Activated CD4-positive, alpha-beta memory T cell treated with anti-CD3 and anti-CD28 coated beads for 36 hours (primary cell): Measurements from ENCODE around the gene EFNA4. TPM values are rescaled to one million over a fixed set of nuclear protein-coding genes. Genes with fewer than 3 reads are reported as not detected.

Experiments
- CTCF ChIA-PET: fragments of 350-600 bp; sonication (Branson Sonifier 250); formaldehyde crosslinking; loops from one replicate; lab custom pipeline; 2021; ENCODE audit warnings: antibody characterized with exemption, inconsistent platforms; lab: Charles Lee
- POLR2A ChIA-PET: fragments of 350-600 bp; sonication (Branson Sonifier 250); formaldehyde crosslinking; loops from one replicate; lab custom pipeline; 2021; ENCODE audit warnings: antibody characterized with exemption; lab: Charles Lee
- DNase-seq: peaks from one replicate; pipeline ENCODE4 v3.0.0-alpha.2; 2020
- H3K27ac Mint-ChIP-seq: one replicate; pipeline ENCODE4 v1.8.0; 2021; ENCODE audit warnings: mixed read lengths
- H3K27me3 Mint-ChIP-seq: one replicate; pipeline ENCODE4 v1.8.0; 2021; ENCODE audit warnings: mixed read lengths
- H3K36me3 Mint-ChIP-seq: one replicate; pipeline ENCODE4 v1.8.0; 2021; ENCODE audit warnings: mixed read lengths
- H3K4me1 Mint-ChIP-seq: one replicate; pipeline ENCODE4 v1.8.0; 2021; ENCODE audit warnings: low read depth, mixed read lengths
- H3K4me3 Mint-ChIP-seq: one replicate; pipeline ENCODE4 v1.8.0; 2021; ENCODE audit warnings: mild to moderate bottlenecking, mixed read lengths
- H3K9me3 Mint-ChIP-seq: one replicate; pipeline ENCODE4 v1.8.0; 2021; ENCODE audit warnings: mixed read lengths
- intact Hi-C: fragments of 100-400 bp; cut with micrococcal nuclease; formaldehyde crosslinking; loops from one replicate; pipeline ENCODE4 v1.15.1; 2023
- total RNA-seq, 2 experiments: library from RNA; stranded (reverse); gene quantifications; one replicate each; pipeline ENCODE4 v1.2.3, GENCODE V29; 2021

Gene EFNA4
- total RNA-seq, 2 experiments from 2014 or later: 5.0 to 6.1 TPM

GRCh38 chr1:155078469-155079209, 15.1 kb downstream of the EFNA4 start, which contains the start of gene EFNA3:
Gene EFNA3, plus strand, starts transcription at chr1:155078837. Its CDS starts 105 bp downstream, at chr1:155078942.
- intact Hi-C loops: no loop called here
- Mint-ChIP-seq H3K9me3 (no peaks in the 10 kb centered on the region), H3K4me3 (peak within 1 kb of the TSS; percentile 56), H3K27me3 (peaks cover 32% of the 10 kb centered on the region), H3K4me1 (peaks cover 33% of the 10 kb centered on the region), H3K36me3 (no peaks in the 10 kb centered on the region), H3K27ac (no peak within 1 kb of the TSS)
- DNase-seq: peak; percentile 77
- ChIA-PET POLR2A (no interaction called here), CTCF (interaction anchor here (0.5 to 4.8 kb wide), 4 partner anchors 6 to 83 kb away, joined by 3 to 37 read pairs (median 7); partner anchors contain the start of gene ADAM15)

GRCh38 chr1:155079210-155079486, 15.6 kb downstream of the EFNA4 start:
- ChIA-PET POLR2A (interaction anchor here (0.5 kb wide), 1 partner anchor 11 kb away, joined by 4 read pairs; no protein-coding TSS in a partner anchor), CTCF (interaction anchor here (0.5 to 3.0 kb wide), 5 partner anchors 18 to 94 kb away, joined by 3 to 10 read pairs (median 4); partner anchors contain the start of genes ADAM15 and KRTCAP2)
- no peaks in the 10 kb centered on the region for H3K36me3 Mint-ChIP-seq
- peaks cover 36% of the 10 kb centered on the region for H3K27me3 Mint-ChIP-seq
- H3K4me3 Mint-ChIP-seq: peak overlapping the region; percentile 56
- no peak for DNase-seq
- no peak overlapping the region for H3K27ac Mint-ChIP-seq
- no peaks in the 10 kb centered on the region for H3K9me3 Mint-ChIP-seq
- peaks cover 34% of the 10 kb centered on the region for H3K4me1 Mint-ChIP-seq
- intact Hi-C loops: no loop called here

GRCh38 chr1:155079487-155080311, 16.2 kb downstream of the EFNA4 start:
- intact Hi-C loops: no loop called here

GRCh38 chr1:155080312-155081228, 17.0 kb downstream of the EFNA4 start:
- ChIA-PET CTCF (interaction anchor here (0.8 to 3.0 kb wide), 10 partner anchors 10 to 95 kb away, joined by 3 to 10 read pairs (median 4); partner anchors contain the start of genes ADAM15 and KRTCAP2), POLR2A (no interaction called here)
- peaks cover 40% of the 10 kb centered on the region for H3K4me1 Mint-ChIP-seq
- DNase-seq: peak; percentile 45
- intact Hi-C loops: no loop called here
- H3K27ac Mint-ChIP-seq: no peak overlapping the region
- peaks cover 40% of the 10 kb centered on the region for H3K27me3 Mint-ChIP-seq
- H3K4me3 Mint-ChIP-seq: no peak overlapping the region
- H3K9me3 Mint-ChIP-seq: no peaks in the 10 kb centered on the region
- no peaks in the 10 kb centered on the region for H3K36me3 Mint-ChIP-seq

More at GRCh38 chr1:155079487-155080311, 16.2 kb downstream of the EFNA4 start:
- ChIA-PET POLR2A (interaction anchor here (0.5 kb wide), 1 partner anchor 12 kb away, joined by 4 read pairs; no protein-coding TSS in a partner anchor), CTCF (interaction anchor here (0.9 to 3.0 kb wide), 5 partner anchors 18 to 96 kb away, joined by 3 to 10 read pairs (median 7); partner anchors contain the start of genes ADAM15 and KRTCAP2)
- DNase-seq: no peak
- Mint-ChIP-seq H3K9me3 (no peaks in the 10 kb centered on the region), H3K36me3 (no peaks in the 10 kb centered on the region), H3K4me3 (peak overlapping the region; percentile 56), H3K4me1 (peaks cover 38% of the 10 kb centered on the region), H3K27me3 (peaks cover 40% of the 10 kb centered on the region), H3K27ac (no peak overlapping the region)

- no peaks in the 10 kb centered on the region for H3K9me3 Mint-ChIP-seq
- no peak for DNase-seq
- H3K36me3 Mint-ChIP-seq: no peaks in the 10 kb centered on the region
- intact Hi-C loops: no loop called here
- peaks cover 40% of the 10 kb centered on the region for H3K27me3 Mint-ChIP-seq
- peaks cover 44% of the 10 kb centered on the region for H3K4me1 Mint-ChIP-seq
- ChIA-PET POLR2A (no interaction called here), CTCF (interaction anchor here (0.6 to 4.7 kb wide), 14 partner anchors 10 to 94 kb away, joined by 3 to 125 read pairs (median 4); partner anchors contain the start of genes ADAM15, EFNA4 and KRTCAP2)
- H3K4me3 Mint-ChIP-seq: peak overlapping the region; percentile 56
- no peak overlapping the region for H3K27ac Mint-ChIP-seq
These were observed 18.1 kb downstream of the EFNA4 start for GRCh38 chr1:155081472-155082300.

GRCh38 chr1:155082301-155083051, 18.9 kb downstream of the EFNA4 start:
- Mint-ChIP-seq H3K4me1 (peaks cover 44% of the 10 kb centered on the region), H3K36me3 (no peaks in the 10 kb centered on the region), H3K9me3 (no peaks in the 10 kb centered on the region), H3K27me3 (peaks cover 40% of the 10 kb centered on the region), H3K27ac (no peak overlapping the region), H3K4me3 (peak overlapping the region; percentile 16)
- intact Hi-C loops: no loop called here
- ChIA-PET CTCF (interaction anchor here (1.0 to 4.7 kb wide), 7 partner anchors 9 to 90 kb away, joined by 3 to 125 read pairs (median 5); partner anchors contain the start of genes EFNA4 and KRTCAP2), POLR2A (no interaction called here)
- DNase-seq: peak; percentile 46

- Mint-ChIP-seq H3K4me1 (peaks cover 44% of the 10 kb centered on the region), H3K27ac (no peak overlapping the region), H3K9me3 (no peaks in the 10 kb centered on the region), H3K27me3 (peaks cover 40% of the 10 kb centered on the region), H3K4me3 (no peak overlapping the region), H3K36me3 (no peaks in the 10 kb centered on the region)
- intact Hi-C loops: no loop called here
- CTCF ChIA-PET: interaction anchor here (1.0 to 4.7 kb wide), 10 partner anchors 7 to 122 kb away, joined by 3 to 125 read pairs (median 6); partner anchors contain the start of genes ADAM15, EFNA3, EFNA4 and KRTCAP2
- DNase-seq: no peak
- POLR2A ChIA-PET: no interaction called here
These were observed 19.6 kb downstream of the EFNA4 start for GRCh38 chr1:155083052-155083541.

GRCh38 chr1:155083865-155084721, 20.6 kb downstream of the EFNA4 start:
- DNase-seq: peak; percentile 60
- Mint-ChIP-seq H3K27ac (peak overlapping the region; percentile 11), H3K9me3 (no peaks in the 10 kb centered on the region), H3K4me1 (peaks cover 43% of the 10 kb centered on the region), H3K36me3 (no peaks in the 10 kb centered on the region), H3K27me3 (peaks cover 40% of the 10 kb centered on the region), H3K4me3 (peak overlapping the region; percentile 92)
- POLR2A ChIA-PET: interaction anchor here (0.6 to 2.3 kb wide), 4 partner anchors 21 to 147 kb away, joined by 3 to 21 read pairs (median 4); partner anchors contain the start of genes EFNA4, KRTCAP2 and PMVK
- CTCF ChIA-PET: interaction anchor here (0.8 to 4.7 kb wide), 27 partner anchors 8 to 605 kb away, joined by 3 to 125 read pairs (median 10); partner anchors contain the start of genes ADAM15, EFNA3, EFNA4 and FLAD1
- intact Hi-C loops: loop anchor here (1.0 to 2.0 kb wide), 8 partner anchors 21 to 525 kb away; partner anchors contain the start of genes CKS1B, EFNA4, FLAD1 and KRTCAP2
